Measurements from ENCODE around the gene RAP1B. TPM values are rescaled to one million over a fixed set of nuclear protein-coding genes. Genes with fewer than 3 reads are reported as not detected.

Gene RAP1B
- total and polyA plus RNA-seq, 9 donors = 81.8 to 195 (median 107) TPM

DNA sequence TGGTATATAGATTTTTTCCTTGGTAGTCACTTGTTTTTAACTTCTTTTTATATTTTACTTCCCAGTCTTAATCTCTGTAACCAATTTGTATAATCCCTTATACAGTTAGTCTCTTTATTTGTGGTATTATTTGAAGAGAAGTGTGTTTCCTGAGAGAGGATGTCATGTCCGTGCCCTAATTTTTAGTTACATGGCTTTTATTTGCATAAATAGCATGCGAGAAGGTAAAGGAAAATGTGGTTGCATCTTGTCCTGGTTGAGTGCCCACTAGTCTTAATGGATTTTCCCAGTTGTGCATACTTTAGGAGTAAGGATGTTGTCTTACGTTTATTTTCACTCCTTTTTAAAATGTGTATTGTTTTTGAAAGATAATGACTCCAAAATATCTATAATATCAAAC lies 27.5 kb downstream of the RAP1B start:
- intact Hi-C loops (cut with DNase I) = no loop called here
- H3K9me3 ChIP-seq = no peaks in the 10 kb centered on the region
- TF ChIP-seq EP300 (IDR thresholded peaks at IDR 0.05) (no peak), POLR2A (IDR thresholded peaks at IDR 0.05) (no peak)
- TF ChIP-seq, protein P1, sequence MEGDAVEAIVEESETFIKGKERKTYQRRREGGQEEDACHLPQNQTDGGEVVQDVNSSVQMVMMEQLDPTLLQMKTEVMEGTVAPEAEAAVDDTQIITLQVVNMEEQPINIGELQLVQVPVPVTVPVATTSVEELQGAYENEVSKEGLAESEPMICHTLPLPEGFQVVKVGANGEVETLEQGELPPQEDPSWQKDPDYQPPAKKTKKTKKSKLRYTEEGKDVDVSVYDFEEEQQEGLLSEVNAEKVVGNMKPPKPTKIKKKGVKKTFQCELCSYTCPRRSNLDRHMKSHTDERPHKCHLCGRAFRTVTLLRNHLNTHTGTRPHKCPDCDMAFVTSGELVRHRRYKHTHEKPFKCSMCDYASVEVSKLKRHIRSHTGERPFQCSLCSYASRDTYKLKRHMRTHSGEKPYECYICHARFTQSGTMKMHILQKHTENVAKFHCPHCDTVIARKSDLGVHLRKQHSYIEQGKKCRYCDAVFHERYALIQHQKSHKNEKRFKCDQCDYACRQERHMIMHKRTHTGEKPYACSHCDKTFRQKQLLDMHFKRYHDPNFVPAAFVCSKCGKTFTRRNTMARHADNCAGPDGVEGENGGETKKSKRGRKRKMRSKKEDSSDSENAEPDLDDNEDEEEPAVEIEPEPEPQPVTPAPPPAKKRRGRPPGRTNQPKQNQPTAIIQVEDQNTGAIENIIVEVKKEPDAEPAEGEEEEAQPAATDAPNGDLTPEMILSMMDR (IDR thresholded peaks at IDR 0.05) = no peak
- H3K27ac ChIP-seq = no peak overlapping the region
- no peaks in the 10 kb centered on the region for H3K36me3 ChIP-seq
- DNase-seq = no peak
- H3K27me3 ChIP-seq = no peaks in the 10 kb centered on the region
- 70 to 81% (median 81%) methylated on average over 3 of the region's 3 CpGs for WGBS, 3 donors
- peaks cover 13% of the 10 kb centered on the region for H3K4me1 ChIP-seq (ENCODE audit: insufficient read depth)
- H3K4me3 ChIP-seq = no peak overlapping the region

DNA sequence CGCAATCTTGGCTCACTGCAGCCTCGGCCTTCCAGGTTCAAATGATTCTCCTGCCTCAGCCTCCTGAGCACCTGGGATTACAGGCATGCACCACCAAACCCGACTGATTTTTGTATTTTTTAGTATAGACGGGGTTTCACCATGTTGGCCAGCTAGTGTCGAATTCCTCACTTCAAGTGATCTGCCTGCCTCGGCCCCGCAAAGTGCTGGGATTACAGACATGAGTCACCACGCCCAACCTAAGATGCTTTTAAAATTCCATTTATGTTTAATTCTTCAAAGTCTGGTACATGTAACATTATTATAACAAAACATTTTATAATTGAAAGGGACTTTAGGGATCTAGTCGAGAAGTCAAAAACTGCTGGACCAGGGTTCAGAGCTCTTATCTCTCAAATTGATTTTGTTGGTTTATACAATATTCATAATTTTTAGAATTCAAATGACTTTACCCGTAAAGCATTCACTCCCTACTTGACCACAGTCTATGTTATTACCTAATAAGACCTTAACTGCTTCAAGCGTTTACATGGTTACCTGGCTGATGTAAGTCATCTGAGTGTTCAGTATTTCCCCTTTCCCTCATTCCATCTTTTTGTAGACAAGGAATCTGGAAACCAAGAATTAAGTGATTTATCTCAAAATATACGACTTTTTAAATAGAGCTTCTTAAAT lies 28.2 kb downstream of the RAP1B start:
- Histone ChIP-seq H3K4me3 (no peak overlapping the region), H3K36me3 (no peaks in the 10 kb centered on the region), H3K27ac (no peak overlapping the region), H3K4me1 (ENCODE audit: insufficient read depth) (peaks cover 13% of the 10 kb centered on the region), H3K27me3 (no peaks in the 10 kb centered on the region), H3K9me3 (no peaks in the 10 kb centered on the region)
- no peak for DNase-seq
- intact Hi-C loops (cut with DNase I) = no loop called here
- TF ChIP-seq EP300 (IDR thresholded peaks at IDR 0.05) = no peak
- no peak for TF ChIP-seq POLR2A (IDR thresholded peaks at IDR 0.05)
- TF ChIP-seq, protein P1 (IDR thresholded peaks at IDR 0.05) = no peak
- WGBS, 3 donors = 89 to 92% (median 90%) methylated on average over 12 of the region's 12 CpGs

DNA sequence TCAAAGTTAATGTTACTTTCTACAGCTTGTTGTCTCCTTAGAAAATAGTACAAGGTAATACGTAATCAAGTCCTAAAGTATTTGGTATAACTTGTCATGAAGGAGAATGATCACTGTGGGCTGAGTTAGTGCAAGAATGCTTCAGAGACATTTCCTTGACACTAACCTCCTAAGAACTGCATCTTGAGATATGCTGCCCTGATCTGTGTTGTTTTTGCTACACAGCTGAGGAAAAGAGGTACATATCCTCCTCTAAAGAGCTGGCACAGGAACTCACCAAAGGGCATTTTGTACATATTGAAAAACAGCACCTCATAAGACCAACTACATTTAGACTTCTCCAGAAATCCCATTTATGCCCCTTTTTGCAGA lies 28.7 kb downstream of the RAP1B start:
- intact Hi-C loops (cut with DNase I) = no loop called here
- H3K27me3 ChIP-seq = no peaks in the 10 kb centered on the region
- H3K9me3 ChIP-seq = no peaks in the 10 kb centered on the region
- no peak overlapping the region for H3K27ac ChIP-seq
- no peak overlapping the region for H3K4me3 ChIP-seq
- 95 to 96% (median 96%) methylated on average over 1 of the region's 1 CpG for WGBS, 3 donors
- peaks cover 13% of the 10 kb centered on the region for H3K4me1 ChIP-seq (ENCODE audit: insufficient read depth)
- H3K36me3 ChIP-seq = no peaks in the 10 kb centered on the region
- TF ChIP-seq EP300 (IDR thresholded peaks at IDR 0.05) = no peak
- TF ChIP-seq, protein P1 (IDR thresholded peaks at IDR 0.05) = no peak
- no peak for TF ChIP-seq POLR2A (IDR thresholded peaks at IDR 0.05)
- DNase-seq = no peak

DNA sequence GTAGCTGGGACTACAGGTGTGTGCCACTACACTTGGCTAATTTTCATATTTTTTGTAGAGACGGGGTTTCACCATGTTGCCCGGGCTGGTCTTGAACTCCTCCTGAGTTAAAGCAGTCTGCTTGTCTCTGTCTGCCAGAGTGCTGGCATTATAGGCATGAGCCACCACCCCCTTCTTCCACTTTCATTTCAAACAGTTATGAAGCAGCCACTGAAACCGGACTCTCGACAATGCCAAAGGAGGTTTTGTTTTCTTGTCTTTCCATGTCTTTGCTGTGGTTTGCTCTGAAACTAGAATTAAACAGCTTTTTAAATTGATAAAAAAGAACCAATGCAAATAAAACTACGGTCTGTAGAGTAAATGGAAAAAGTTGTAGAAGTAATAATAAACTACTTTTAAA lies 30.4 kb downstream of the RAP1B start:
- Histone ChIP-seq H3K36me3 (no peaks in the 10 kb centered on the region), H3K27ac (no peak overlapping the region), H3K9me3 (no peaks in the 10 kb centered on the region), H3K4me3 (no peak overlapping the region), H3K27me3 (no peaks in the 10 kb centered on the region), H3K4me1 (ENCODE audit: insufficient read depth) (peaks cover 11% of the 10 kb centered on the region)
- TF ChIP-seq POLR2A (IDR thresholded peaks at IDR 0.05) (no peak), EP300 (IDR thresholded peaks at IDR 0.05) (no peak)
- TF ChIP-seq, protein P1 (IDR thresholded peaks at IDR 0.05) = no peak
- DNase-seq = no peak
- WGBS, 3 donors = 13 to 34% (median 20%) methylated on average over 5 of the region's 5 CpGs
- intact Hi-C loops (cut with DNase I) = no loop called here

Data from ovary (tissue), 9 donors.